Activated CD8-positive, alpha-beta memory T cell treated with anti-CD3 and anti-CD28 coated beads for 24 hours (primary cell): Measurements from ENCODE around the gene ZC3H13.

Experiments used
- DNase-seq: peaks from one replicate; pipeline ENCODE4 v3.0.0-alpha.2; 2020

Gene ZC3H13

GRCh38 chr13:45933203-45933908, 119.2 kb downstream of the ZC3H13 start:
- DNase-seq, result no peak

DNA sequence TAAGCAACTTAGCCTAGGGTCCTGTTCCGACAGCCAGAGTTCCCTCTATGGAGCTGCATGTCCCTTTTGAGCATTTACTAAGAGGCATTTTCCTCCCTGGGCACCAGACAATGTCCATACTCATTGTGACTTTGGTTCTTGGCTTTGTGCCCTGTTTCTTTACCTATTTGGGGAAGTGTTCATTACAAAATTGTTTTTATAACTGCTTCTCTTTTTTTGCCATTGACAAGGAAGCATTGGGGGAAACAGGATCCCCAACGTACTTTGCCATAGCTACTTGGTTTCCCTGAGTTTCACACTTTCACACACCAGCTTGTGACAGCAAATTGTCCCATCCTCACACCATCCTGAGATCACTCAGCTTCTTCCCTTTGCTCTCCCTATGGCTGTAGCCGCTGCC, 119.9 kb downstream of the ZC3H13 start:
- DNase-seq, result no peak

GRCh38 chr13:45932172-45932571, 120.4 kb downstream of the ZC3H13 start:
- DNase-seq, result no peak

DNA sequence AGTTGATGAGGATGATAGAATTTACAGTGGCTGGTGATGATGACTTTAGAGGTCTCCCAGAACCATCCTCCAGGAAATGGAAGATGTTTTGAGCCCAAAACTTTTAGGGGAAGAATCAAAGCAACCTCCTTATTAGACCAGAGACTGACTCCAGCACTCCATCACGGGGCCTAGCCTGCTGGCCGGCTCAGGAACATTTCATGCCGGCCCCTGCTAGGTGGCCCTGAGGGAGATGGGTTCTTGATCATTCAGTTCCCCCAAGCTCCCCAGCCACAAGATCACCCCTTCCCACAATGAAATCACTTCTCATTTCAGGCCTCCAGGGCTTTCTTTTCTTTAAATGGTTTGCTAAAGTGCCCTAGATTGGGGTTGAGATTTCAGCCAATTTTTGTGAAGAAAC, 121.3 kb downstream of the ZC3H13 start:
- DNase-seq, result no peak

DNA sequence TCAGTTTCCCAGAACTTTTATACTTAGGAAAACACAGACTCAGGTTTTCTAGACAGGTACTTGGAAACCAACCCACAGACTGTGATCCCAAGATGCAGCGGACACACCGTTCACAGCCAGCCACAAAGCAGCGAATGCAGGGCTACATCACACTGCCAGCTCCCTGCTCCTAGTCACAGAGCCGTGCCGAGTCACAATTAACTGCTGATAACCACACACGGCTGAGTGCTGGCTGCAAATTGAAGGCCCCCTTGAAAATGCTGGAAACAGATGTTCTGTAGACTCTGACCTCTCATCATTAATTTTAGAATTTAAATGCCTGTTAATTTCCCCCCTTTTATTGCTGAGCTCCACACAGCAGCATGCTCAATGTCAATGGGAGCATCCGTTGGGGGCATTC, 122.4 kb downstream of the ZC3H13 start:
- DNase-seq, result no peak

DNA sequence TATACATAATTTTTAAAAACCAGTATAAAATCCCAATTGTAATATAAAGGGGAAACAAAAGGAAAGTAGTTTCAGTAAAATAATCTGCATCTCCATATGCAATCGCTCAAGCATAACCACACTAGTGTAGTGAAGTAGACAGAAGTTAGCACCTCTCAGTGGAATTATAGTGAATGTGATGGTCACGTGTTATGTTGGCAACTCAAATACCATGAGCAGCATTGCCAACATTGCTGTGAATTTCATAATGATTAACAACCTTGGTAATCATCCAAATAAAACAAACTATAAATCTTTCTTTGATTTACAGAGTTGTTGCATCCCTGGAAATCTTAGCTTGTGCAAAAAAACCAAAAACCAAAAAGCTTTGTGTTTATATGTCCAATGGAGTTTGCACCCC, 123.7 kb downstream of the ZC3H13 start:
- no peak for DNase-seq

GRCh38 chr13:45928176-45928575, 124.4 kb downstream of the ZC3H13 start:
- DNase-seq, result no peak

DNA sequence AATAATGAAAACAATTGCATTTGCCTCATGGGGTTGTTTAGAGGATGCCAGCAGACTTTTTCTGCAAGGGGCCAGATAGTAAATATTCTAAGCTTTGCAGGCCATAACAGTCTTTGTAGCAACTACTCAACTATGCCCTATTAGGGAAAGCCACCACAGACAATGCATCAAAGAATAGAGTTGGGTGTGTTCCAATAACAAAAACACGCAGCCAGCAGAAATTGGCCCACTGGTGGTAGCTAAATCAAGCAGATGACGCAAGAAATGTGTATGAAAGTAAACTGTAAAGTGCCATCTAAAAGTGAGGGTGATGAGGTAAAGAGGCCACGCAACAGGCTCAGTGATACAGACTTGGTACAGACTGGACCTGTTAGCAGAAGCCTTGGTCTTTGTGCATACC, 125.8 kb downstream of the ZC3H13 start:
- no peak for DNase-seq

DNA sequence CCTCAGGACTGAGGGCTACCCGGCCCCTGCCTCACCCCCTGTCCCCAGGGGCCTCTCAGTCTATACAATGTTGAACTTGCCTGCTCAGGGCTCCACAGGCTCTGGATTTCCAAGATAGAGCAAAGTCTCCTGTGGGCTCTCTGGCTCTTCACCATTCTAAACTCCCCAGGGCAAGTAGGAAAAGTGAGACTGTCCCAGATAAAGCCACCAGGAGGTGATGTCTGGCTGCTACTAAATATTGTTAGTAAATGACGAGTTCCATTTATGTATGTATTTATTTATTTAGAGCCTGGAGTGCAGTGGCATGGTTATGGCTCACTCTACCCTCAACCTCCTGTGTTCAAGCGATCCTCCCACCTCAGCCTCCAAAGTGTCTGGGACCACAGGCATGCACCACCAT, 127.4 kb downstream of the ZC3H13 start:
- no peak for DNase-seq

- DNase-seq, result no peak
These were observed 131.3 kb downstream of the ZC3H13 start for GRCh38 chr13:45921162-45921736.

DNA sequence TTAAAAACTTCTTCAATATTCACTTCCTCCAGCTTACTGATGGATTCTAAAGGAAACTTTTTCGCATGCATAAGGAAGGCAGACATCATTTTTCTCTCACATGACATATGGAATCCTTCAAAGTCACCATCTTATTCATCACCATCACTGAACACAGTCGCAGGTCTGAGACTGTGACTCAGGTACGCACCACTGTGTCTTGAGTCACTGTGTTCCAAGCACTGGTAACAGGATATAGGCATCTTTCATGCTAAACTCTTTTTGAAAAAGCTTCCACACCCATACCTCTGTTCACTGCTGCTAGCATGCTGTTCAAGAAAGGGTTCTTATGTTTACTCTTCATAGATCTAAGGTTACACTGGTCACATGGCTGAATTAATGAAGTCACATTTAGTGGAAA, 133.9 kb downstream of the ZC3H13 start:
- no peak for DNase-seq

GRCh38 chr13:45917019-45917418, 135.5 kb downstream of the ZC3H13 start:
- no peak for DNase-seq

- DNase-seq, result no peak
These were observed 136.7 kb downstream of the ZC3H13 start for GRCh38 chr13:45915686-45916439.

DNA sequence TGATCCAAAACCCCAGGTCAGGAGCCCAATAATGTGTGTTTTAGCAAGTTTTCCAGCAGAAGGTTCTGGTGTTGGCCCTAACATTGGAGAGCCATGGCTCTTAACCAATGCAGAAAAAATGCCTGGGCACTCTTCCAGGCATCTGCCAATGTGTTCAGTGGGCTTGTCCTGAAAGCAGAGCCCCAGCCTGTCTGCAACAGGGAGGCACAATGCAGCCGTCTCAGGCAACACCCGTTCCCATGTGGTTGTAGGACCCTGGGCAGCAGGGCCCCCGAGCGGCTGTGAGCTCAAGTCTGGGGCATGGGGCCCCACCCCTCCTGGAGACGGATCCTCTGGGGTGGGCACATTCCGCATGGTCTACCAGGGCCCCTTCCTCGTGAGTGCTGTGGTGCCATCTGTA, 142.9 kb downstream of the ZC3H13 start:
- no peak for DNase-seq

DNA sequence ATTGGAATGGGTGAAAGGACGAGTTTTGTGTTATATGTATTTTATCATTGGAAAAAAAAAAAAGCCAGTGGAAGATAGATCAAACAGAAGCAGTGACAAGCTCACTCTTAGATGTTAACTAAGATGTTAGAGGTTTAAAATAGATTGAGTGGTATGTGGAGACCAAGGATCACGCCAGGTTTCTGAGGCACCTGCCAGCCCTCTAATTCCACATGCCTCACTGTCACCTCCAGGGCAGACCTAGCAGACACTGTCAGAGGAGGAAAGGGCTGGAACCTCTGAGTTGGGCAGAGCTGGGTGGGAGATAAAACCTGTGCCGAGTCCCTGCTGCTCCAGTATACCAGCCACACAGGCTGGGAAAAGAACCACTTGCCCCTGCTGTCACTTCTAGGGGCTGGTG, 143.5 kb downstream of the ZC3H13 start:
- DNase-seq, result no peak

- DNase-seq, result no peak
These were observed 145.0 kb downstream of the ZC3H13 start for GRCh38 chr13:45907503-45907902.
